ENCODE measurements around the gene DAAM2. TPM values are rescaled to one million over a fixed set of nuclear protein-coding genes. Genes with fewer than 3 reads are reported as not detected.

Gene DAAM2
- total and polyA plus RNA-seq, 2 of the 8 experiments (the other 6 are each of a cell fraction or from before 2014, with no cell fraction given): 1.5 to 2.9 TPM

DNA sequence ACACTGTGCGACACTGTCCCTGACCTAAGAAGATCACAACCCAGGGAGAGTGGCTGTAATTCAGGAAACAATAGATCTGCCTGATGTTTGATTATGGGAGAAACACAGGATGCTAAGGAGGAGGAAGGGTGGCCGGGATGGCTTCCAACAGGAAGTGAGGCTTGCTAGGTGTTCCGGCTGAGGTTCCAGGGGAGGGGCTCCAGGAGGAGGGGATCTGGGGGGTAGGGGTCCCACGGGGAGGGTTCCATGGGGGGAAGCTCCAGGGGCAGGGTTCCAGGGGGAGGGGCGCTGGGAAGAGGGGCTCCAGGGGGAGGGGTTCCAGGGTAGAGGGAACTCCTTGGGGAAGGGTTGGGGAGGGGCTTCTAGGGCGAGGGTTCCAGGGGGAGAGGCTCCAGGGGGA lies 48.6 kb downstream of the DAAM2 start (continued):
- TF ChIP-seq POLR2A (IDR thresholded peaks at IDR 0.05; ENCODE audit: control extremely low read depth in 1 of 2, low read depth in 2 of 2, low read length in 2 of 2) (no peak), PHF8 (conservative IDR thresholded peaks at IDR 0.05; ENCODE audit: low read depth, low read length) (no peak)
